A673 (cell line): ENCODE measurements around the gene NFATC3.

Experiments used
- EZH2 ChIP-seq: fragments of 200-600 bp; sonication (generic); IDR thresholded peaks from 2 replicates; pipeline ENCODE4 v1.6.1; 2017; ENCODE audit warnings: borderline replicate concordance, low read depth, mild to moderate bottlenecking, mixed read lengths, antibody characterized with exemption, low read length; ENCODE audit not compliant: poor library complexity, severe bottlenecking
- TF ChIP-seq, protein P1 (sequence below): fragments of 300-800, 200-600 bp; sonication (generic); conservative IDR thresholded peaks from 2 replicates; pipeline ENCODE4 v1.5.1; 2017; ENCODE audit warnings: low read depth, mild to moderate bottlenecking, antibody characterized with exemption, low read length, moderate library complexity, mixed read lengths

DNA sequence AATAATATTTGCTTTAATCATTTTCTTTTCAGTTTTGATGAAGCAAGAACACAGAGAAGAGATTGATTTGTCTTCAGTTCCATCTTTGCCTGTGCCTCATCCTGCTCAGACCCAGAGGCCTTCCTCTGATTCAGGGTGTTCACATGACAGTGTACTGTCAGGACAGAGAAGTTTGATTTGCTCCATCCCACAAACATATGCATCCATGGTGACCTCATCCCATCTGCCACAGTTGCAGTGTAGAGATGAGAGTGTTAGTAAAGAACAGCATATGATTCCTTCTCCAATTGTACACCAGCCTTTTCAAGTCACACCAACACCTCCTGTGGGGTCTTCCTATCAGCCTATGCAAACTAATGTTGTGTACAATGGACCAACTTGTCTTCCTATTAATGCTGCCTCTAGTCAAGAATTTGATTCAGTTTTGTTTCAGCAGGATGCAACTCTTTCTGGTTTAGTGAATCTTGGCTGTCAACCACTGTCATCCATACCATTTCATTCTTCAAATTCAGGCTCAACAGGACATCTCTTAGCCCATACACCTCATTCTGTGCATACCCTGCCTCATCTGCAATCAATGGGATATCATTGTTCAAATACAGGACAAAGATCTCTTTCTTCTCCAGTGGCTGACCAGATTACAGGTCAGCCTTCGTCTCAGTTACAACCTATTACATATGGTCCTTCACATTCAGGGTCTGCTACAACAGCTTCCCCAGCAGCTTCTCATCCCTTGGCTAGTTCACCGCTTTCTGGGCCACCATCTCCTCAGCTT is 105.8 kb downstream of the NFATC3 start:
- TF ChIP-seq, protein P1, sequence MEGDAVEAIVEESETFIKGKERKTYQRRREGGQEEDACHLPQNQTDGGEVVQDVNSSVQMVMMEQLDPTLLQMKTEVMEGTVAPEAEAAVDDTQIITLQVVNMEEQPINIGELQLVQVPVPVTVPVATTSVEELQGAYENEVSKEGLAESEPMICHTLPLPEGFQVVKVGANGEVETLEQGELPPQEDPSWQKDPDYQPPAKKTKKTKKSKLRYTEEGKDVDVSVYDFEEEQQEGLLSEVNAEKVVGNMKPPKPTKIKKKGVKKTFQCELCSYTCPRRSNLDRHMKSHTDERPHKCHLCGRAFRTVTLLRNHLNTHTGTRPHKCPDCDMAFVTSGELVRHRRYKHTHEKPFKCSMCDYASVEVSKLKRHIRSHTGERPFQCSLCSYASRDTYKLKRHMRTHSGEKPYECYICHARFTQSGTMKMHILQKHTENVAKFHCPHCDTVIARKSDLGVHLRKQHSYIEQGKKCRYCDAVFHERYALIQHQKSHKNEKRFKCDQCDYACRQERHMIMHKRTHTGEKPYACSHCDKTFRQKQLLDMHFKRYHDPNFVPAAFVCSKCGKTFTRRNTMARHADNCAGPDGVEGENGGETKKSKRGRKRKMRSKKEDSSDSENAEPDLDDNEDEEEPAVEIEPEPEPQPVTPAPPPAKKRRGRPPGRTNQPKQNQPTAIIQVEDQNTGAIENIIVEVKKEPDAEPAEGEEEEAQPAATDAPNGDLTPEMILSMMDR = no peak
- TF ChIP-seq EZH2 = no peak
